HG02981 (cell line): ENCODE data around the gene UQCRC2.
"Not testable (repeated sequence)": the region's sequence is repeated elsewhere in the genome, so short reads cannot be mapped to it uniquely, and the experiment has no call there.

ENCODE experiments used
- ATAC-seq: cut with Tn5 transposase; IDR thresholded peaks from one replicate; pipeline ENCODE4 v1.9.1; 2021; ENCODE audit warnings: mild to moderate bottlenecking, moderate library complexity; ENCODE audit not compliant: unreplicated experiment

UQCRC2 gene

DNA sequence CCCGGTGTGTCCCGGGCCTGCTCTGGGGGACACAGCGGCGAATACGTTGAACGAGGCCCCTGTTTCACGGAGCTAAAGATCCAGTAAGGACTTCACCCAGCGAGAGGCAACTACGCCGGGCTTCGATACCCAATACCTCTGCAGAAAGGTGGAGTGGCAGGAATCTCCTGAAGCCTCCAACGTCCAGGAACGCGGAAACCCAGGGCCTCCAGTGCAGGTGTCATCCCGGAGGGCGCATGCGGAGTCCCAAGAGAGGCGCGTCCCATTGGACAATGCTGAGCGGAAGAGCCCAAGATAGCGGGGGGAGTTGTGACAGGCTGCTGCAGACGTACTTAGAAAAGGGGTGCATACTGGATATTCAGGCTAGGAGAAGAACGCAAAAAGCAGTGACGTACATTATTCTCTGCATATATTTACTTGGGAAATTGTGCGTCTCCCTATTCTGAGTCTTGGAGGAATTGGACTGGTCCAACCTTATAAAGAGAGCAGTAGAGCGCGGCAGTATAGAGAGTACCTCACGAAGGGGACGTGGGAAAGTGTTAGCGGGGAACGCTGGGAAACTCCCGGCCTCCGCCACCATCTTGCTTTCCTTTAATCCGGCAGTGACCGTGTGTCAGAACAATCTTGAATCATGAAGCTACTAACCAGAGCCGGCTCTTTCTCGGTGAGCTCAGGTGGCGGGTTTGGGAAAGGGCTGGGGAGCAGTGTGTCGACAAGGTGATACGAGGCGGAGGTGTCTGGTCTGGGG is at the start of gene UQCRC2:
TSS of gene UQCRC2 (plus strand) at position 569 of the 748 bp plus-strand sequence. CDS start at position 632, 63 bp downstream.
- peak; percentile 84 for ATAC-seq

DNA sequence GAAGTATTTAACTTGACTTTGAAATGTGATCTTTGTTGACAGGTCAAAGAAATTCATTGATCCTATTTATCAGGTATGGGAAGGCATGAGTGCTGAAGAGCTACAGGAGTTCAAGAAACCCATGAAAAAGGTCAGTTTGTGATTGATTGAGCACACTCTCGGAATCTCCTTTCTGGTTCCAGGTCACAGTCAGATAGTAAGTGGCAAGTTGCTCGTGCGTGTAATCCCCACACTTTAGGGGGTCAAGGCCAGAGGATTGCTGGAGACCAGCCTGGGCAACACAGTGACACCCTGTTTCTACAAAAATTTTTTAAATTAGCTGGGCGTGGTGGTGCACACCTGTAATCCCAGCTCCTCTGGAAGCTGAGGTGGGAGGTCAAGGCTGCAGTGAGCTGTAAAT is 20.5 kb upstream of the UQCRC2 start:
- ATAC-seq = not testable (repeated sequence)

DNA sequence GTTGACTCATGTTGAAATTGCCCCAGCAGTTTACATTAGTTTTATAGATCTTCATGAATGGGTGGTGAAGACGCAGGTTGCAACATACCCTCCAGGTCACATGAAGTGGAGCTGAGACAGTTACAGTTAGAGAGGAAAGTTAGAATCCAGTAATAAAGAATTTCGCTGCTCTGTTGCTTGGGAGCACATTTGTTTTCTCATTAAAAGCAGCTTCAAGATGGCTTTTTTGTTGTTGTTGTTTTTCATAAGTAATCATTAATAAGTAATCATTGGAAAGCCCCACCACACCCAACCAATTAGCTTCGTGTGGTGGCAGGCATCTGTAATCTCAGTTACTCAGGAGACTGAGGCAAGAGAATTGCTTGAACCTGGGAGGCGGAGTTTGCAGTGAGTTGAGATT is 19.8 kb upstream of the UQCRC2 start:
- not testable (repeated sequence) for ATAC-seq

DNA sequence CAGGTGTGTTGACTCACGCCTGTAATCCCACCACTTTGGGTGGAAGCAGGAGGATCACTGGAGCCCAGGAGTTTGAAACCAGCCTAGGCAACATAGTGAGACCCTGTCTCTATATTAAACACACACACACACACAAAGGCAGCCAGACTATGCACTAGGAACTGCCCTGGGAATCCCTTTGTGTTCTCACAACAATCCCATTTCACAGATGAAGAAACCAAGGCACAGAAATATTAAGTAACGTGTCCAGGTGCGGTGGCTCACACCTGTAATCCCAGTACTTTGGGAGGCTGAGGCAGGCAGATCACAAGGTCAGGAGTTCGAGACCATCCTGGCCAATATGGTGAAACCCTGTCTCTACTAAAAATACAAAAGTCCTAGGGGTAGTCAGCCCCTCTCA is 19.4 kb upstream of the UQCRC2 start:
- ATAC-seq = not testable (repeated sequence)

DNA sequence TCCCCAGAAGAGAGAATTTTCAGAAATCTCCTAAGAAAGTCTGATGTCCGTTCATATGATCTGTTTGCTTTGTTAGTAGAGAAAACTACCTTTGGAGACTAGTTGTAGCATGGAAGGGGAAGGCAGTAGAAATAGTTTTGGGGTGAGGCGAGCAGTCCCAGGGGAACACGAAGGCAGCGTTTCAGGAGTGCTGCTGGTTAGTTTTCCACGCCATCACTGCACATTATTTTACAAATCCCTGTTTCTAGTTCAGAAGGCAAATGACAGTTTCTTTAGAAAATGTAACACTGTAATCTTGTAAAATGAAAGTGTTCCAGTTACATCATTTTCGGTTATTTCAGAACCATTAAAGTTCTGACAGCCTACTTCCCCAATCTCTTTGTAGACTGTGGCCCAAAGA is 16.9 kb upstream of the UQCRC2 start:
- ATAC-seq = not testable (repeated sequence)

DNA sequence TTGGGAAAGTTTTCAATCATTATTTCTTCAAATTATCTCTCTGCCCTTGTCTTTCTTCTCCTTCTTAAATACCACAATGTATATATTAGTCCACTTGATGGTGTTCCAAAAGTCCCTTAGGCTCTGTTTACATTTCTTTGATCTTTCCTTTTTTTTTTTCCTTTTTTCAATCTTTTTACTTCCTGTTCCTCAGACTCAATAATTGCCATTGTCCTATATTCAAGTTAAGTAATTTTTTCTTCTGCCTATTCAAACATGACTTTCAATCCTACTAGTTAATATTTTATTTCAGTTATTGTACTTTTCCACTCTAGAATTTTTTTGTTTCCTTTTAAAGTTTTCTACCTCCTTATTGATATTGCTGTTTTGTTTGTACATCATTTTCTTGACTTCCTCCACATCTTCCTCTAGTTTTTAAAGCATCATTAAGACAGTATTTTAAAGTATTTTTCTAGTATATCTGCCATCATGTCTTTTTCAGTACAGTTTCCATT is 15.8 kb upstream of the UQCRC2 start:
- no peak for ATAC-seq

DNA sequence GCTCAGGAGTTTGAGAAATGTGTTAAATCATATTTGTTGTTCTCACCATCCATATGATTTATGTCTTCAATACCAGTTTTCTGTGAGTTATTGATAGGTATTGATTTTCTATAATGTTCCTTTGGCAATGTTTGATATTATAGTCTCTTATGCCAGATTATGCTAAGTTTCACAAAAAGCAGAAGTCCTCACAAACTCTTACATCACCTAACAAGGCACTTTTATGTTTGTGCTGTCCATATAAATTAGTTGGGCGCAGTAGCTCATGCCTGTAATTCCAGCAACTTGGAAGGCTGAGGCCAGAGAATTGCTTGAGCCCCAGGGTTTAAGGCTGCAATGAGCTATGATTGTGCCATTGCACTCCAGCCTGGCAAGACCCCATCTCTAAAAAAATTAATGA is 12.6 kb upstream of the UQCRC2 start:
- no peak for ATAC-seq

DNA sequence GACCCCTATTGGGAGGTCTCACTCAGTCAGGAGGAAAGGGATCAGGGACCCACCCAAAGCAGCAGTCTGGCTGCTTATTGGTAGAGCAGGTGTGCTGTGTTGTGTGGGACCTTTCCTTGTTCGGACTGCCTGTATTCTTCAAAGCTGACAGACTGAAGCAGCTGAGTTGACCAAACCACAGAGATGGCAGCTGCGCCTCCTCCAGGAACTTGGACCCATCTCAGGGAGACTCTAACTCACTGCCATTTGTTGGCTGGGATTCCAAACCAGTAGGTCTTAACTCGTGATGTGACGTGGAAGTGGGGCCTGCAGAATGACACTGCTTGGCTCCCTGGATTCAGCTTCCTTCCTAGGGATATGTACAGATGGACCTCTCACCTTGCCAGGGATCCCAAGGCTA is 9.6 kb upstream of the UQCRC2 start:
- ATAC-seq = no peak

DNA sequence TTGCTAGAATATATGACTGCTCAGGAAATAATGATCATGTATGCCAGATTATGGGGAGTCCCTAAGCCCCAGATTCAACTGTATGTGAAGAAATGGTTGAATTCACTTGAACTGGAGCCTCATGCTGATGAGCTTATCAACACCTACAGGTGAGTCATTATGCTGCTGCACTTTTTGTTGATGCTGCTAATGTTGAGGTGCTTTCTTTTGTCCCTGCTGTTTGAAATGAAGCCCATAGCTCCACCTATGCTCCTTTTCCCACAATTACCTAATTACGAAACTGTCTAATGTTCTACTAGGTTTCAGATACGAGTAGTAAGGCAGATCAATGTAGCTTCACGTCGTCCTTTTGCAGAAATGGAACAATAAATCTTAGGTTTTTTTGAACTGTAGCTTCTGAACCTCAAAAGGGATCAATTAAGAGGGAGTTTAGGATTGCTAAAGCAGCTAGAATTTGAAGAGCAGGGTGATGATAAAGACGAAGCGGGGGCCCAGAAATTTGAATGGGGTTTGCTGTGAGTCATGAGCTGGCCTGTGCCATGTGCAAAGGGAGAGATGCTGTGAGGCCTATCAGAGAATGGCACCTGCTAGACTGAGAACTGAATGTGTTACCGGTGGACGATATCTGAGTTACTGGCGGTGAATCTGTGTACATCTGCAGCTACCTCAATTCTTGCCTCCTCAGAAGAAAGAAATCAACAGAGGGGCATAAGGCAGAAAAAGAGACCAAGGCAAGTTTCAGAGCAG is 6.1 kb upstream of the UQCRC2 start:
- ATAC-seq = no peak

DNA sequence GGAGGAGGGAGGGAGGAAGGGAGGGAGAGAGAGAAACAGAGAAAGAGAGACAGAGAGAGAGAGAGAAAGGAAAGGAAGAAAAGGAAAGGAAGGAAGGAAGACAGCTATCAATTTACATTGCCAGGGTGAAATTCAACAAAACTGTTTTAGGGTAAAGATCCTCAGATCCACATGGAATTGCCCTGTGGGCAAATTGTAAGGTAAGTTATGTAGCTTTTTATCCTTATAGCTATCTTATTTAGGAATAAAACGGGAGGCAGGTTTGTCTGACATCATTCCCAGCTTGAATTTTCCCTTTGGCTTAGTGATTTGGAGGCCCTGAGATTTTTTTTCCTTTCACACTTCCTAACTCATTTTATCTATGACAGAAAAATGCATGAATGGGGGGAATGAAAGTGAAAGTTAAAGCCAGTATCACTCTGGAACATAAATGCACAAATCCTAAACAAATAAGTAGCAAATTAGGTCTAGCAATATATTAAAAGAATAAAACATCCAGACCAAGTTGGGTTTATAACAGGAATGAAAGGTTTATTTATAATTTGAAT is 3.4 kb upstream of the UQCRC2 start:
- ATAC-seq = no peak

DNA sequence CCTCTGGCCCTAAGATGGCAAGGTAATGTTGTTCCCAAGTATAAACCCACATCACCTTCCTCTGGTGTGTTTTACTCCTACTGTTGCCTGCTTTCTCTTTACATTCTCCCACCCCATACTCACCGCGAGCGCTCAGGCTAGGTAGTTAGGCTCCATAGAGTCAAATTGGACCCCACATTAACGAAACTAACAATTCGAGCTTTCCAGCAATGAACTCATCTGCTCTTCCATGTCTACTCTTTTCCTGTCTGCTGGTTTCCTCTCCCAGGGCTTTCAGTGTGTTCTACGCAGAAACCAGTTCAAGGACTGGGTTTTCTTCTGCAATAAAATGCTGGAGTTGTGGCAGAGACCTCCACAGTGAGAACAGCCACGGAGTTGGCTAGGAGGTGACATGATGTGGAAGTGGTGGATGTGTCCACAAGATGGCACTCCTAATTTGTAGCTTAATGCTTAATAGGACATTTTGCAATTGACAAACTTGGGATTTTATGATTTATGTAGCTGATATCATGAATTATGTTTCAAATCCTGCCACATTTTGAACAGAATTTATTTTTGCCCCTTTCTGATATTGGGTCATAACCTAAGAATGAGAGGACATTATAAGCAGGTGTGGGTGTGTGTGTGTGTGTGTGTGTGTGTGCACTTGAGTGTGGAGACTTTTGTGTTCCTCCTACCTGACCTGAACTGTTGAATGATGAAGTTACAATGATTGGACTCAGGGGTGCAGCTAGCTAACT is 2.2 kb upstream of the UQCRC2 start:
- no peak for ATAC-seq

DNA sequence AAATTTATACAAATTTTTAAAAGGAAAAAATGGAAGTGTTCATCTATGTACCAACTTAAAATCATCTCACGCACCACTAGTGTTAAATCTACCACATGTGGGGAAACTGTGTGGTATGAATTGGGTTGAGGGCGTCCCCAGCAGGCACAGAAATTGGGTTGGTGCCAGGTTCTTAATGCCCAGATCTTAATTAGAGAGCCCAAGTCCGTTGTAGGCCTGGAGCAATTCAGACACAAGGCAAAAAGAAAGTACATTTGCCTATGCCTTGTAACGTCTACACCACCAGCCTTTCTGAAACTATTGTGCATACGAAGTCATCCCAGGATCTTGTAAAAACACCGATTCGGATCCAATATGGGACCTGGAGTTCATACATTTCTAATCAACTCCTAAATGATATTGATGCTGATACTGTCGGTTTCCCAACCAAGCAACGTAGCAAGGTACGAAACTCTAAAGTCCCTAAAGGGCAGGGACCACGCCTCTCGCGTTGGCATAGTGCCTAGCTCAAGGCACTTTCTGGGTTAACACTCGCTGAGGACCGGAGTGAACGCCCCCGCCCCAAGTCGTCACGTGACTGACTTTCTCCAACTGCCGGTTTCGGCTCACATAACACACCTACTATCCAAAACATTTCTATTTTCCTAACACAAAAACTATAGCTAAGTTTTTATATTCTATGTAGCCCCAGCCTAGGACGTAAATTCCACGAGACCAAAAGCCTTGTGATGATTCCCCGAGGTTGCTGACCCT is 945 bp upstream of the UQCRC2 start:
- ATAC-seq = peak; percentile 29

DNA sequence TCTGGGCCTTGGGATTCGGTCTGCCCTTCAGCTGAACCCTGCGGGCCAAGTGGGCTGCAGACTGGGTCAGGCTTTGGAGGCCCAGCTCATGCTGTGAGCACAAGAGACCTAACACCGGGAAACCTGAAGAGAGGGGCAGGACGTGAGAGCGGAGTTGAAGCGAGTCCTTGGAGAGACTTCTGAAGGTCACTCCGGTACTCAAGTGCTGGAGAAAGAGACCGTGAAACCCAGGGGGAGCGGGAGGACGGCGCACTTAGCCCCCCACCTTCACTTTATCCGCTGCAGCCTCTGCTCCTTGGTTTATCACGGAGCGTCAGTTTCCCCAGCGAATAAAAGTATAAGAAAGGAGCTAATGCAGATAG is 361 bp downstream of the UQCRC2 start:
- ATAC-seq = peak; percentile 14

DNA sequence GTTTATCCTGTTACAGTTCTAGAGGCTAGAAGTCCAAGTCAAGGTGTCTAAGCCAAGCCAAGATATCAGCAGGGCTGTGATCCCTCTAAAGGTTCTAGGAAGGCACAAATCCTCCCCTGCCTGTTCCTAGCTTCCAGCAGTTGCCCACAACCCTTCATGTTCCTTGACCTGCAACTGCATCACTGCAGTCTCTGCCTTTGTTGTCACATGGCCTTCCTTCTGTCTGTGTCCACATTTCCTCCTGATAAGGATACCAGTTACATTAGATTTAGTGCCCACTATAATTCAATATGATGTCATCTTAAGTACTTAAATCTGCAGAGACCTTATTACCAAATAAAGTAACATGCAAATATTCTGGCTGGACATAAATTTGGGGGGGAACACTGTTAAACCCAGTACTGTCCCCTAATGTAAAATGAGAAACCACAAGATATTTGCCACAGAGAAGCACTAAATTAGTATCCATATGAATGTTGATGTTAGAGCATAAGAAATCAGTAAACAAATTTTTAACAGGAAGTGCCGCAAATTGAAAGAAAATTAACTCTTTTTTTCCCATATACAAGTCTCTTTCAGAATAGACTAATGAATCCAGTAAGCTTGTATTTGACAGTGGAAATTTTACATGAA is 4.7 kb downstream of the UQCRC2 start:
- ATAC-seq = no peak

DNA sequence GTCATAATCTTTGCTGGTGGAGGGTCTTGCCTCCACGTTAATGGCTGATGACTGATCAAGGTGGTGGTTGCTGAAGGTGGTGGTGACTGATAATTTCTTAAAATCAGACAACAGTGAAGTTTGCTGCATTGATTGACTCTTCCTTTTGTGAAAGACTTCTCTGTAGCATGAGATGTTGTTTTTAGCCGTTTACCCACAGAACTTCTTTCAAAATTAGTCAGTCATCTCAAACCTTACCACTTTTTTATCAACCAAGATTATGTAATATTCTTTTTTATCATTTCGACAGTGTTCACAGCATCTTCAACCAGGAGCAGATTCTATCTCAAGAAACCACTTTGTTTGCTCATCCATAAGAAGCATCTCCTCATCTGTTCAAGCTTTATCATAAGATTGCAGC is 5.9 kb downstream of the UQCRC2 start:
- ATAC-seq = no peak

DNA sequence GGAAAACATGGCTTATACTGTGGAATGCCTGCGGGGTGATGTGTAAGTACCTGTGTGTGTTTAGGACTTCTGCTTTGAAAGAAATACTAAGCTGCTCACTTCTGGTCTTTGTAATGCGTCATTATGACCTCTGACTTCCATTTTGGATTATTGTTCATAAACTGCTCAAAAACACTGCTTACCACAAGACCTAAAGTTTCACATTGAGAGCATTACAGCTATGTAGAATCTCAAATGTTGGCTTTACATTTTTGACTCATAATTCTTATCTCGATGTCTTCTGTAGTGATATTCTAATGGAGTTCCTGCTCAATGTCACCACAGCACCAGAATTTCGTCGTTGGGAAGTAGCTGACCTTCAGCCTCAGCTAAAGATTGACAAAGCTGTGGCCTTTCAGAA is 9.3 kb downstream of the UQCRC2 start:
- no peak for ATAC-seq

DNA sequence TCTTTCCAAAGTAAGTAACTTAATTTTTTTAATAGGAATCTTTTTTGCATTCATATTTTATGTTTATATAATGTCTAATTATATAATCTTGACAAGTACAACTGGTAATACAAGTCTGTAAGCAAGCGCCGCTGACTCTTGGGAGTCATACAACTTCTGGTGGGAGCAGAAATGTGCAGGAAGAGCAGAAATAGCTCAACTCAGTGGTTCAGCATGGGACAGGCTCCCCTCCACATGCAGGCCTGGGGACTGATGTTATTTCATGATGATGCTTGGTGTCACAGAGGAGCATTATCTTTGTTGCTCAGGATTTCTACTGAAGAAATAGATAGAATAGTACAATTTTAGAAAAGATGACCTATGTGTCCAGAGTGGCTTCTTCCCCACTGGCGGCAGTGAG is 10.7 kb downstream of the UQCRC2 start:
- ATAC-seq = no peak

DNA sequence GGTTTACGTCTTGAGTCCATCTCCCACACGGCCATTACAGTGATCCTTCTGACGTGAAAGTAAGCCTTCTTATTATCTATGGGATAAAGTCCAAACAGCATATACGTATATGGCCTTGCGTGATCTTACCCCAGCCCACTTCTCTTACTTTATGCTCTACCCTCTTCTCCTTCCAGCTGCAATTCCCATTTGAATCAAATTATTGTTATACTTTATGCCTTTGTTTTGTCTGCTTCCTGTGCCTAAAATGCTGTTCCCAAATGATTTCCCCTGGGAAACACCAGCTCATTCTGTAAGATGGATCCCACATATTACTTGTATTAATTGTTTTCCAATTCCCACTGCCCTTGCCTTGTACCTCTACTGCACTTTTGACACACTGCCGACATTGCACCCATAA is 11.2 kb downstream of the UQCRC2 start:
- ATAC-seq = no peak

DNA sequence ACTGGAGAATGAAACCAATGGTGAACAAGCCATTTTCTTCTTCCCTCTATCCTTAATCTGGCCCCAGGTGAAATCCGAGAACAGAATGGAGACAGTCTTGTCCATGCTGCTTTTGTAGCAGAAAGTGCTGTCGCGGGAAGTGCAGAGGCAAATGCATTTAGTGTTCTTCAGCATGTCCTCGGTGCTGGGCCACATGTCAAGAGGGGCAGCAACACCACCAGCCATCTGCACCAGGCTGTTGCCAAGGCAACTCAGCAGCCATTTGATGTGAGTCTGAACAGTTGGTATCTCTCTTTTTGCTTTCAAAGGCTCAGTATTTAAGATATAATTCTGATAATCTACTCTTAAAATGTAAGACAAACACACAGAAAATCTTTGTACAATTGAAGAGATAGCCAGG is 18.7 kb downstream of the UQCRC2 start:
- ATAC-seq = no peak

DNA sequence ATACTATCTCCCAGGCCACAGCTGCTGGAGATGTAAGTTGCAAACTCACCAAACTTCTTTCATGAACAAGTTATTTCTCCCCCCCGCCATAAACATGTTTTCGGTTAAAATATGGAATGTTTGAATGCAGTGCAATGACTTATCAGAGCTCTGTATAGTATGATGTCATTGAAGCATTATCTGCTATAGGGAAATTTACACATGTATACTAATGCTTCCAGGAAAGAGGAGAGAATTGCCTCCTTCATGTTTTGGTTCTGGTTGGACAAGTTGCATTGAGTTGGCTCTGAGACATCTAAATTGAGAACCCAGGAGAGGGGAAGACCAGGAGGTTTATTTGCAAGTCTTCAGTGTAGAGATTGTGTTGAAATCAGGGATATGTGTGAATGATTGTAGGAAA is 20.8 kb downstream of the UQCRC2 start:
- no peak for ATAC-seq
